ENCODE data around the gene GPR142. TPM values are rescaled to one million over a fixed set of nuclear protein-coding genes. Genes with fewer than 3 reads are reported as not detected.

The GPR142 gene

DNA sequence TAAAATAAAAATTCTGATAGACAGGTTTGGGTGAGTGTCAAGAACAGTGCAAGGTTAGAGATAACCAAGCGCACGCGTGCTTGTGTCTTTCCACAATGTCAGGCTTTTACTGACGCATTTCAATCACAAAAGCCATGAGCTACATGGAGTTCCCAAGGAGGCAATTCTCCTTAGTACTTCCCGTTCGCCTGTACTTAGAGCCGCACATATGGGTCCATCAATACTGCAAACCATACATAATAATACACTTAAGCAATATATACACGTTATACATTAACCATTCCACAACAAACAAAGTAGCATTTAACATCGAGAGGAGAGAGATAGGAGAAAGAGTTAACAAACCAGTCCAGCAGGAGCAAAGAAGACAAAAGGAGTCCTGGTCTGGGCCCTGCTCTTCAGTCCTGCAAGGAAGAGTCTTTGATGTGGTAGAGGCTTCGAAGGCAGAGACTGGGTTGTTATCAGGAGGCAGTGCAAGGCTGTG is 52.7 kb downstream of the GPR142 start:
- Histone ChIP-seq H3K36me3 (ENCODE audit: insufficient read depth, low read length) (no peaks in the 10 kb centered on the region), H3K9ac (ENCODE audit: low read depth, low read length) (no peak overlapping the region), H3K4me3 (ENCODE audit: low read length) (no peak overlapping the region), H3K27me3 (ENCODE audit: control insufficient read depth, insufficient read depth, low read length) (no peaks in the 10 kb centered on the region), H3K4me1 (ENCODE audit: control insufficient read depth, insufficient read depth, low read length) (no peaks in the 10 kb centered on the region), H3K4me2 (ENCODE audit: low read length) (no peak overlapping the region), H3K9me3 (replicated peaks; ENCODE audit: low read length) (no peaks in the 10 kb centered on the region)

Small RNA genes within 50 kb of the gene (small RNA-seq; reads per million reads assigned to genes)
- gene RNA5SP448 = not detected
